HG02885 (cell line): Measurements from ENCODE around the gene NDFIP2.

Source experiments
- ATAC-seq: cut with Tn5 transposase; IDR thresholded peaks from one replicate; pipeline ENCODE4 v1.9.1; 2021; ENCODE audit warnings: mild to moderate bottlenecking; ENCODE audit not compliant: unreplicated experiment, poor library complexity

Gene NDFIP2, protein sequence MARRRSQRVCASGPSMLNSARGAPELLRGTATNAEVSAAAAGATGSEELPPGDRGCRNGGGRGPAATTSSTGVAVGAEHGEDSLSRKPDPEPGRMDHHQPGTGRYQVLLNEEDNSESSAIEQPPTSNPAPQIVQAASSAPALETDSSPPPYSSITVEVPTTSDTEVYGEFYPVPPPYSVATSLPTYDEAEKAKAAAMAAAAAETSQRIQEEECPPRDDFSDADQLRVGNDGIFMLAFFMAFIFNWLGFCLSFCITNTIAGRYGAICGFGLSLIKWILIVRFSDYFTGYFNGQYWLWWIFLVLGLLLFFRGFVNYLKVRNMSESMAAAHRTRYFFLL

DNA sequence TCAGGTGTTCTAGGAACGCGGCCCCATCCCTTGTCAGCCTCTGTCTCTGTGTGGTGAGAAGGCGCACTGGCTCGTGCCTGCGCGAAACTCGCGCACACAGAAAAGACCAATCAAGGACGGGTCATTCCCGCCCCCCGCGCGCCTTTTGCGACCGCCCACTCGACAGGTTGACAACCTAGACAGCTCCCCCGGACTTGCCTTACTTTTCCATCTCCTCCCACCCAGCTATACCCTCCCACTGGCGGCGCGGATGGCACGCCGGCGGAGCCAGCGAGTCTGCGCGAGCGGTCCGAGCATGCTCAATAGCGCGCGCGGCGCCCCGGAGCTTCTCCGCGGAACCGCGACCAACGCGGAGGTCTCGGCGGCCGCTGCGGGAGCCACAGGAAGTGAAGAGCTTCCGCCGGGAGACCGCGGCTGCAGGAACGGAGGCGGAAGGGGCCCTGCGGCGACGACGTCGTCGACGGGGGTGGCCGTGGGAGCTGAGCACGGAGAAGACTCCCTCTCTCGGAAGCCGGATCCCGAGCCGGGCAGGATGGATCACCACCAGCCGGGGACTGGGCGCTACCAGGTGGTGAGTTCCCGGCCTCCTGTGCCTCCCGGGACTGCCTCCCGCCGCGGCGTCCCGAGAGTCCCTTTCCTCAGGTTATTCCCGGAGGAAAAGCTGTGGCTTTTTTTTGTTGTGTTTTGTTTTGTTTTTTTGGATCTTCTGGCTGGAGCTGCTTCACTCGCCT is at the start of gene NDFIP2:
Gene NDFIP2, plus strand, starts transcription at position 202 of the 731 bp plus-strand sequence. Its CDS starts 49 bp downstream, at position 251.
- ATAC-seq, result peak; percentile 88

DNA sequence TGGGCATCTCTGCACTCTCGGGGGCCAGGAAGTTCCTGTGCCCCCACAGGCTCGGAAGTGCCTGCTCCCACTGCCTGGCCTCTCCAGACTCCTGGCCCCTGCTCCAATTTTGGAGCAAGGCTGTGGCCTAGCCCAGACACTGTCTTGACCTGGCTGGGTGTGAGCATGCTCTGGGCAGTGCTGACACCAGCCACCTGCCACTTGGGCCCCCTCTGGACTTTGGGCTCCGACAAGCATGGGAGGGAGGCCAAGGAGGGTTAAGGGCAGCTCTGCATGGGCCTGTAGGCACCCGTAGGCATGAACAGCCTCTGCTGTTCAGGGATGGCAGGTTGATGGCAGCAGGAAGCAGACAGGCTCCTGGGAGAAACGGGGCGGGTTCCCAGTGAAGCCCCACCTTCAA is 48.9 kb upstream of the NDFIP2 start:
- ATAC-seq, result no peak

DNA sequence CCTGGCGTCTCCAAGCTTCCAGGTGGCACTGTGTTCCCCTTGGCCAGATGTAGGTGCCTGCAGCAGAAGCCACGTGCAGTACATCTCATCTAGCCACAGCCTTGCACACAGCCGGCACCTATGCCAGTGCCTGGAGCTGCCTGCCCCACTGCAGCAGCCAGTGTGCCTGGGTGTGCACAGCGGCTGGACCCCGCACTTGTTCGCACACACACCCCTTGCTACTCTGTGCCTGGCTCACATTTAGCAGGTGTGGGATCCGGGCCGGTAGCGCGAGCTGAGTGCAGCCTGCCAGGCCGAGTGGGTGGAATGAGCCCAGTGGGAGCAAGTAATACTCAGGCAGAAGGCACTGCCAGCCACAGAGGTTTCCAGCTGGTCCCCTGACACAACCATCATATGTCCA is 48.0 kb upstream of the NDFIP2 start:
- no peak for ATAC-seq

DNA sequence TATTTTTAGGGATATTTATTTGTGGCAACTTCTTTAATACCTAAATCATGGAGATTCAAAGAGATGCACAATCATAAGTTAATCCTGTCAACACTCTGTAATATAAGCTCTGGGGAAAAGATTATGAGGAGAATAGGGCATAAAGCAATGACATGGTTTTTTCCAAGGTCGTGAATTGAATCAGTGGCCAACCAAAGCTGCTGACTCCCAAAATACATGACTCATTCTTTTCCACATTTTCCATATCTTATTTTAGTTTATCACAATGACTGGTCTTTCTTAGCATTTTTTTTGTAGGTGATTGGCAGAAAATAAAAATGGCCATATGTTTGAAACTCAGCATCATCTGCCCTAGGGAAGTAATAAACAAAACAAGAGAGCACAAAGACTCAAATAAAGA is 46.4 kb upstream of the NDFIP2 start:
- ATAC-seq, result no peak

DNA sequence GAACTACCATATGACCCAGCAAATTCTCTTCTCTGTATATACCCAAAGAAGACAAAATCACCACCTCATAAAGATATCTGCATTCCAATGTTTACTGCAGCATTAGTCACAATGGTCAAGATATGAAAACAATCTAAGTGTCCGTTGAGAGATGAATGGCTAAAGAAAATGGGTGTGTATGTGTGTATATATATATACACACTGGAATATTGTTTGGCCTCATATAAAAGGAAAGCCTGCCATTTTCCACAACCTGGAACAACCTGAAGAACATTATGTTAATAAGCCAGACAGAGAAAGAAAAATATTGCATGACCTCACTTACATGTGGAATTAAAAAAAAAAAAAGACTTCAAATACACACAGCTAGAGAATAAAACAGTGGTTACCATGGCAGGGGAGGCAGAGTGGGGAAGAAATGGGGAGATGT is 45.4 kb upstream of the NDFIP2 start:
- ATAC-seq, result no peak

DNA sequence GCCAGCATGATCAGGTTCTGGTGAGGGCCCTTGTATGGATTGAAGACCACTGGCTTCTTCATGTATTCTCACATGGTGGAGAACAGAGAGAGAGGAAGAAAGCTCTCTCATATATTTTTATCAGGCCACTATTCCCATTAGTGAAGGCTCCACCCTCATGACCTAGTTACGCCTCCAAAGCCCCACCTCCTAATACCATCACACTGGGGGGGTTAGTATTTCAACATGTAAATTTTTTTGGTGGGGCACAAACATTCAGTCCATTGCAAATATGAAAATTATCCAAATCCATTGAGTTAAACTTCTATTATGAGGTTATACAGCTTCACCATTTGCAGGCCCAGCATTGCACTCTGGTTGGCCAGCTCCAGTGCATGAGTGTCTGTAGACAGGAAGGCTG is 41.7 kb upstream of the NDFIP2 start:
- no peak for ATAC-seq

DNA sequence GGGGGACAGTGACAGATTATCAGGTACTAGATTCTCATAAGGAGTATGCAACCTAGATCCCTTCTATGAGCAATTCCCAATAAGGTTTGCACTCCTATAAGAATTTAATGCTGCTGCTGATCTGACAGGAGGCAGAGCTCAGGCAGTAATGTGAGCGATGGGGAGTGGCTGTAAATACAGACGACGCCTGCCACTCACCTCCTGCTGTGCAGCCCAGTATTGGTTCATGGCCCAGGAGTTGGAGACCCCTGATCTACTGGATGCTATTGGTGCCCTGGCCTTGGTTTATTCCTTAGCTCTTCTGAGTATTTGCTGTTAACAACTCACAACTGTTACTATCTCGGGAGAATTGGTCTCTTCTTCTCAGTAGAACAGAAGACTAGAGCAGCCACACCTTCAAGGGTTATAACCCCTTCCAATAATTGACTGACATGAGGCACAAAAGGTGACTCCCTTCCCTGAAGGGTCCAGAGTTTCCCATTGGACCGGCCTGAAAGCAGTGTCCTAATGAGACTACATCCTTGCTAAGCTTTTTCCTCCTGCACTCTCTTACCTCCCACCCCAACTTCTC is 39.9 kb upstream of the NDFIP2 start:
- no peak for ATAC-seq

DNA sequence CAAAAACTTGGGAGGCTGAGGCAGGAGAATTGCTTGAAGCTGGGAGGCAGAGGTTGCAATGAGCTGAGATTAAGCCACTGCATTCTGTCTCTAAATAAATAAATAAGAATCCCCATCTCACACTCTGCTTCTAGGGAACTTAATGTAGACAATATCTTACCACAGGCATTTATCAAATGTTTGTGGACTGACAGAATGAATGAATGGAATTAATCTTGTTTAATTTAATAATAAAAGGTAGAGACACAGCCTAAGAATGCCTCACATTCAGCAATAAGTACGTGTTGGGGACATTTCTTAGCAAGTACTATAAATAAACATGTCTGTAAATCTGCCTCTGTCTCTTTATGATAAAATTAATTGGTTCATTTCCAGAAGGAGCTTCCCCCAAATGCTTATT is 38.7 kb upstream of the NDFIP2 start:
- no peak for ATAC-seq

DNA sequence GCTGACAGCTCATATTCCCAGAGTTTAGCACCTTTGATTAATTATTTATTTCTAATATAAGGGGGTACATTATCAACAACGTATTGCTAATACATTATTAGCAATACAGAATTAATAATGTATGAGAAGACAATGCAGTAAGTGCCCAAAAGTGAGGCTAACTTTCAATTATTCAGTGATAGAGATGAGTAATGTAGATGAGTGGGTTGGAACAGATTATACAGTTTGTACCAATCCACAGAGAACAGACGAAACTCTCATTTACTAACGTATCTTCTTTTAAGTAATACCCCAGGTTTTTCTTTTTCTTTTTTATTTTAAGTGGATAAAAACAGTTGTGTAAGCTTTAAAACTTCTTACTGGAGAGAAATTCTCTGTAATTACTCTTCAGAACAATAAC is 38.2 kb upstream of the NDFIP2 start:
- ATAC-seq, result no peak

DNA sequence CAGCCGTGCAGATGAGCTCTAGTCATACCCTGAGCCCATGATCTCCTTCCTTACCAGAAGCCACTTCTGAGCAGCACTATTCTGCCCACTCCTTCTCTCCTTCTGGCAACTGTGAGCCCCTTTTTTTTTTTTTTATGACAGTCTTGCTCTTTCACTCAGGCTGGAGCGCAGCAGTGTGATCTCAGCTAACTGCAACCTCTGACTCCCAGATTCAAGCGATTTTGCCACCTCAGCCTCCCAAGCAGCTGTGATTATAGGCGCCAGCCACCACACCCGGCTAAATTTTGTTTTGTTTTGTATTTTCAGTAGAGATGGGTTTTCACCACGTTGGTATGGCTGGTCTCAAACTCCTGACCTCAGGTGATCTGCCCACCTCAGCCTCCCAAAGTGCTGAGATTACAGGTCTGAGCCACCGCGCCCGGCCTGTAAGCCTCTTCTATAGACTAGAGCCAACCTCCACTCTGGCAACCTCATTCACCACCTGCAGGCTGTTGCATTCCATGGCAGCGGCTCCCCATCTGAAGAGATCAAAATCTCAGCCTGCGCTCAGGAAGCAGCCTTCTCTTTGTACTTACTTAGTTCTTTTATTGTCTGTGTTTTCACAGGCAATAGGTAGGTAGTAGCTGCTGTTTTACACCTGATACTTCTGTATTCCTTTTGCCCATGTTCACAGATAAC is 34.8 kb upstream of the NDFIP2 start:
- no peak for ATAC-seq

DNA sequence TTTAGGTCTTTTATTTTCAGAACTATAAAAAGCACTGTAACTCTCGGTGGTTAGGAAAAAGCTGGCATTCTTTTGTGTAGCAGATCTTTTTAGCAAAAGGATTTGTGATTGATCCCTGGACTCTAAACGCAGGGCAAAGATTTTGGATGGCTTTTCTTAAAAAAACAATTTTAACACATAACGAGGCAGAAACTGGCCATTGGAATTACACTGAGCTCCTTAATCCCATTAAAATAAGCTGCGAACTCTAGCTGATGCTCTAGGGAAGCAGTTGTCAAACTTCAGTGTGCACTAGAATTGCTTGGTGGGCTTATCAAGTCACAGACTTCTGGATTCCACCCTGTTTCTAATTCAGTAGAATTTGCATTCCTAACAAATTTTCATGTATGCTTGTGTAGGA is 33.8 kb upstream of the NDFIP2 start:
- no peak for ATAC-seq

DNA sequence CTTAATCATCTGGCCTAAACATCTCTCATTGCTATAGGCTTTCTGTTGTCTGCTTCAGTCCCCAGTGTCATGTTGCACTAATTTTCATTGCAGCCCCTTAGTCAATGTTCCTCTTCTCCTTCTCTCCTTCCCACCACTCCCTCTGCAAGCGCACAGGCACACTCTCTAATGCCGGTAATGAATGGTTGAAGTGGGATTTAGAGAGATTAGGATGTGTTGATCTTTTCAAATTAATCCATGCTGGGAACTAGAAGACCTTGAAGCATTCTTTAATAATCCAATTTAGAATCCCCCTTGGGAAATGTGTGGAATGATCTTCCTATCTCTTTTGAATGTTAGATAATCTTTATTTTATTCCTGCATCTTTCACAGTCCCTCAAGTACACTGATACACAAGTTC is 33.2 kb upstream of the NDFIP2 start:
- ATAC-seq, result no peak

DNA sequence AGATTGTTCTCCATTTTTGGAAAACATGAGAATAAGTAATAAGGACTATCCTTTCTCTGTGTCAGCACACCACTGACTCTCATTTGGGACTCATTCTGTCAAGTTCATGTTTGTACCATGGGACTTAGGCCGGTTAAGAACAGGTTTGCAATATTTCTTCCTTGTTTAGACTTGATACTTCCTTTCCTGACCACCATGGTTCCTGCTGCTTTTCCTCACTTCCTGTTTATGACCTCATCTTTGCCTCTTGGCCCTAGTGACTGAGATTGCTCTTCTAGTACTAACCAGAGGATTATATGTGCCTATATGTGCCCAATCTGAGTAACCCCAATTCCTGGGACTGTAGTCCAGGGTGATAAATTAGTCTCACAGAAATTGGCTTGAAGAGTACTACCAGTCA is 32.5 kb upstream of the NDFIP2 start:
- ATAC-seq, result peak; percentile 32

DNA sequence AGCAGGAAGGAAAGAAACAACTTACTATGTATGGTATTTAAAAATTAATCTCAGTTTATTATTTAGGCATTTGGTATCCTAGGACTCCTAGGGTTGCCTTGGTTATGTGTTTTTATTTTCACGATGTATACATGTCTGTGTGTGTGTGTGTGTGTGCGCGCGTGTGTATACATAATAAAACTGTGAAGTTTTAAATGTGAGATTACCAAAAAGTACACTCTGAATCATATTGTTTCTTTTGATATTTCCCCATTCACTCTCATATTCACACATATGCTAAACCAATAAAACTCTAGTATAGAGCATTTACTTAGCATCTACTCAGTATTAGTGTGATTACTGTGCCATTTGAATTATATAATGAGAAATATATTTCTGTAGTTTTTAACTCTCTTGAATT is 30.8 kb upstream of the NDFIP2 start:
- no peak for ATAC-seq

DNA sequence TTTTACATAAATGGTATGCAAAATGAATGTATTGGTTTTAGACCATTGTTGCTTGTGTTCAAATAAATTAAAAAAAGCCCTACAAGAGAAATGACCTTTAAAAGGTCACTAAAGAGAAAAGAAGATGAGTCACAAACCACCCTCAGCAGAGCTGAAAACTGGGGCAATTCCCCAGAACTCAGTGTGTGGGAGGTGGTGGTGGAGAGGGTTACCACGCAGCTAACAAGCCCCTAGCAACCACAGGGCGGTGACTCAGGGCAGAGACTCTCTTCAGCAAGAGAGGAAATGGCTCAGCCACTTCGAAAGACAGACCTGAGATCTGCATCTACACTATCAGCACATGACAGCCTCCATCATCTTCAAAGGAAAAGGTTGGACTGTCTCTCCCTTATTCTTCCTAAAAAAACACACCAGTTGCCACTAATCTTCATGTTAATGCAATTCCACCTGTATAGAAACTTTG is 29.4 kb upstream of the NDFIP2 start:
- ATAC-seq, result peak; percentile 100

DNA sequence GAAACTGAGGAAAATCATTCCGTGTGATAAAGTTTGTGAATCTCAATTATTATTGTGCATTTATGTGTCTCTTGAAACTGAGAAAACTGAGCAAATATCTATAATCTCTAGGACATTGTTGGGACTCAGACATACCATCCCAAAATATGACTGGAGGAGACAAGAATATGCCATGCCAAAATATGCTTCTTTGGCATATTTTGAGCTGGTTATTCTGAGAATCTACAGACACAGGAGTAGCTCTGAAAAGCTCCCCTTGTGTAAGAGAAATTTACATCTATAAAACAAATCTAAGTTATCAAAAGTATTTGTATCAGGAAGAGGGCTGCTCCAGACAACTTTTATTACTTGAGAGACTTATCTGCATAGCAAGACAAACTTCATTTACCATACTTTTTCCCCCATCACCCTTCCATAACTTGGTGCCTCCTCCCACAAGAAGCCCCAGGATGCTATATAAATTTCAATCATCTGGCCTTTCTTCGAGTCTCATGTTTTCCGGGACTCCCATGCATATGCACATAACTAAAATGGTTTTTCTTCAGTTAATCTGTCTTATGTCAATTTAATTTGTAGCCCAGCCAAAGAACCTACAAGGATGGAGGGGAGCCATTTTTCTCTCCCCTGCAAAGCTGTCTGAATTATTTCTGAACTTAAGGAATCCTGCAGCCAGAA is 28.6 kb upstream of the NDFIP2 start:
- ATAC-seq, result no peak

DNA sequence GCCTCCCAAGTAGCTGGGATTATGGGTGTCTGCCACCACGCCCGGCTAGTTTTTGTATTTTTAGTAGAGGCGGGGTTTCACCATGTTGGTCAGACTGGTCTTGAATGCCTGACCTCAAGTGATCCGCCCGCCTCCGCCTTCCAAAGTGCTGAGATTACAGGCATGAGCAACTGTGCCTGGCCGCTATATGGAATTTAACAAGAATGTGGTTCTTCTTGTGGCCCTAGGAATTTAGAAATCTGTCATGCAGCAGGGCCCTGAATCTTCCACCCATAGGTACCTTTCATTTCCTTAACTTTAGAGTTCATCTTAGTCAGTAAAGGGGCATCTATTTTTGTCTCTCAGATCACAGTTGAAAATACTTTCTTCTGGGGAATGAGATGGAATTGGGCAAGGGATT is 25.6 kb upstream of the NDFIP2 start:
- no peak for ATAC-seq

DNA sequence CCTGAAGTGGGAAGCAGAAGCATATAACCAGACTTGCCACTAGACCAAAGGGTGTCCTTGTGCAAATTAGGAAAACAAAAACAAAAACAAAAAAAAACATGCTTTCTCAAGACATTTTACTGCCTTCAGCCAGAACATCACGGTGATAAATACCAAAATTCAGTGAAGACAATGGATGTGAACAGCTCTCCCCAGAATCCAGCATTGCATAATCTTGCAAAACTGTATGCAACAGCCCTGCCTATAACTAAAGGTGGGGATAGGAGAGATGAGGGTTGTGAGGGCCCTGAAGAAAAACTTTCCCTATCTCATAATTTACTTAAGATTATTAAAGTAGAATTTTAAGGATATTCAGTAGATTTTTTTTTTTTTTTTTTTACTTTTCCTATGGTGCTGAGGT is 24.9 kb upstream of the NDFIP2 start:
- no peak for ATAC-seq

DNA sequence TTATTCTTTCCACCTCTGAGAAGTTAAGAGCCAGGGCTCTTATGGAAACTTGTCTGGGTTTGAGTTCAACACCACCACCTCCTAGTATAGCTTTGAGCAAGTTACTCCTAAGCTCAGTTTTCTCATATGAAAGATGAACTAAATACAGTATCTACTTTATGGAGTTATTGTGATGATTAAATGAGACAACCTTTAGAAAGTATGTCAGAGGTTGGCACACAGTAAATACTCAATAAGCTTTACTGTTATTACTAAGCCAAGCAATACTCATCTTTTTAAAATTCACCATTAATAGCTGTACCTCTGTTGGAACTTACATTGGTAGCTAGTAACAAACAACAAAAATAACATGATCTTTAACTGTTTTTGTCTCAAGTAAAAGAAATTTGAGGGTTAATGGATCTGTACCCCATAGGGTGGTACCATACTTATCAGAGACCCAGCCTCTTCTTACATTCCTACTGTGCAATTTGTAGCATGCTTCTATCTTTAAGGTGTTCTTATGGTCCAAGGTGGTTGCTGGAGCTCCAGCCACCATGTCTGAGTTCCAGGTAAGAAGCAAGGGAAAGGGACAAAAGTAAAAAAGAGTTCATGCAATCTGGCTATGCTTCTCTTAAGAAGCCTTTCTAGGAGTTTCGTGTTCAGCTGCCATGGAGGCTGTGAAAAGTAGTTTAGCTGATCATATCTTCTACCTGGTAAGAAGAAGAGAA is 24.1 kb upstream of the NDFIP2 start:
- ATAC-seq, result no peak

DNA sequence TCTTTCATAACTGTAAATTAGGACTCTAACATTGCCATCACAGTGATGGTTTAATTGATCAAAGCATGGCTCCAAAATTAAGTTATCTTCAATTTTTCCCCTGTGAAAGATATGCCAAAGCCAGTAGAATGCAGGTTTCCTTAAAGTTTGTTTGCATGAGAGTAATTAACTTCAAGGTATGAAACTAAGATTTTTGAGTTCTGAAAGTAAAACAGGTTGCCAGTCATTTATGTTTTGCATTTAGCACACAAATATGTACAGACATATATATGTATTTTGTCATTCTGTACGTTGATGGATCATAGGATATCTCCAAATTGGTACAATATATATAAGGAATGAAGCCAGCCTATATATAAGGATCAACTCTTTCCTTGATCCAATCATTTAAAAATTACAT is 23.6 kb upstream of the NDFIP2 start:
- no peak for ATAC-seq
